Measurements from ENCODE around the gene DNAJB13.

Gene DNAJB13

GRCh38 chr11:73940801-73941570, 9.8 kb upstream of the DNAJB13 start:
- Histone ChIP-seq H3K4me3 (replicated peaks; ENCODE audit: insufficient read depth, low read length) (no peak overlapping the region), H3K27ac (replicated peaks) (no peak overlapping the region), H3K27me3 (ENCODE audit: insufficient read depth, poor library complexity, severe bottlenecking) (no peaks in the 10 kb centered on the region)
- TF ChIP-seq POLR2AphosphoS5 (IDR thresholded peaks at IDR 0.05; ENCODE audit: low read depth) (no peak), REST (IDR thresholded peaks at IDR 0.05; ENCODE audit: insufficient replicate concordance, low read depth) (no peak), SPI1 (IDR thresholded peaks at IDR 0.05; ENCODE audit: borderline replicate concordance, low read depth) (no peak), GABPA (IDR thresholded peaks at IDR 0.05; ENCODE audit: low read depth) (no peak)
- TF ChIP-seq, protein P1, sequence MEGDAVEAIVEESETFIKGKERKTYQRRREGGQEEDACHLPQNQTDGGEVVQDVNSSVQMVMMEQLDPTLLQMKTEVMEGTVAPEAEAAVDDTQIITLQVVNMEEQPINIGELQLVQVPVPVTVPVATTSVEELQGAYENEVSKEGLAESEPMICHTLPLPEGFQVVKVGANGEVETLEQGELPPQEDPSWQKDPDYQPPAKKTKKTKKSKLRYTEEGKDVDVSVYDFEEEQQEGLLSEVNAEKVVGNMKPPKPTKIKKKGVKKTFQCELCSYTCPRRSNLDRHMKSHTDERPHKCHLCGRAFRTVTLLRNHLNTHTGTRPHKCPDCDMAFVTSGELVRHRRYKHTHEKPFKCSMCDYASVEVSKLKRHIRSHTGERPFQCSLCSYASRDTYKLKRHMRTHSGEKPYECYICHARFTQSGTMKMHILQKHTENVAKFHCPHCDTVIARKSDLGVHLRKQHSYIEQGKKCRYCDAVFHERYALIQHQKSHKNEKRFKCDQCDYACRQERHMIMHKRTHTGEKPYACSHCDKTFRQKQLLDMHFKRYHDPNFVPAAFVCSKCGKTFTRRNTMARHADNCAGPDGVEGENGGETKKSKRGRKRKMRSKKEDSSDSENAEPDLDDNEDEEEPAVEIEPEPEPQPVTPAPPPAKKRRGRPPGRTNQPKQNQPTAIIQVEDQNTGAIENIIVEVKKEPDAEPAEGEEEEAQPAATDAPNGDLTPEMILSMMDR (IDR thresholded peaks at IDR 0.05; ENCODE audit: insufficient read depth, low read length): no peak
- no peak for DNase-seq (ENCODE audit: low read depth in 1 of 2, low spot score in 1 of 2)

DNA sequence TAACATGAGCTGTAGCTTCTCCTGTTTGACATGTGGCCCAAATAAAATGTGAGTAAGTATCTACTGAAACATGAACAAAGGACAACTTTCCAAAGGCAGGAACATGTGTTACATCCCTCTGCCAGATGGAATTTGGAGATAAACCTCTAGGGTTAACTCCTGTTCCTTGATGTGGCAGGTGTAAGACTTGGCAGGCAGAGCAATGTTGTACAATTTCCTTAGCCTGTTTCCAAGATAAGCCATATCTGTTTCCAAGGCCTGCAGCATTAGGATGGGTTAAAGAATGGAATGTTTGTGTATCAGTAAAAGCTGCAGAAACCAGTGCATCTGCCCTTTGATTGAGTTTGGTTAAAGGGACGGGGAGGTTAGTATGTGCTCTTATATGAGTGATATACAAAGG, 8.8 kb upstream of the DNAJB13 start:
- no peak overlapping the region for H3K4me3 ChIP-seq (replicated peaks; ENCODE audit: insufficient read depth, low read length)
- H3K27ac ChIP-seq (replicated peaks): no peak overlapping the region
- TF ChIP-seq REST (IDR thresholded peaks at IDR 0.05; ENCODE audit: insufficient replicate concordance, low read depth) (no peak), POLR2AphosphoS5 (IDR thresholded peaks at IDR 0.05; ENCODE audit: low read depth) (no peak), GABPA (IDR thresholded peaks at IDR 0.05; ENCODE audit: low read depth) (no peak), SPI1 (IDR thresholded peaks at IDR 0.05; ENCODE audit: borderline replicate concordance, low read depth) (no peak)
- TF ChIP-seq, protein P1 (IDR thresholded peaks at IDR 0.05; ENCODE audit: insufficient read depth, low read length): no peak
- H3K27me3 ChIP-seq (ENCODE audit: insufficient read depth, poor library complexity, severe bottlenecking): no peaks in the 10 kb centered on the region
- no peak for DNase-seq (ENCODE audit: low read depth in 1 of 2, low spot score in 1 of 2)

- Histone ChIP-seq H3K4me3 (replicated peaks; ENCODE audit: insufficient read depth, low read length) (no peak overlapping the region), H3K27me3 (ENCODE audit: insufficient read depth, poor library complexity, severe bottlenecking) (no peaks in the 10 kb centered on the region), H3K27ac (replicated peaks) (no peak overlapping the region)
- TF ChIP-seq GABPA (IDR thresholded peaks at IDR 0.05; ENCODE audit: low read depth) (no peak), REST (IDR thresholded peaks at IDR 0.05; ENCODE audit: insufficient replicate concordance, low read depth) (no peak)
- DNase-seq (ENCODE audit: low read depth in 1 of 2, low spot score in 1 of 2): no peak
Measured at GRCh38 chr11:73944085-73944484, 6.7 kb upstream of the DNAJB13 start.

Data from HL-60 (cell line).